ENCODE measurements around the gene TMEM33. TPM values are rescaled to one million over a fixed set of nuclear protein-coding genes. Genes with fewer than 3 reads are reported as not detected.

Gene TMEM33
- total and polyA plus RNA-seq, 2 of the 8 experiments (the other 6 are each of a cell fraction or from before 2014, with no cell fraction given): 72.5 to 94.4 TPM

DNA sequence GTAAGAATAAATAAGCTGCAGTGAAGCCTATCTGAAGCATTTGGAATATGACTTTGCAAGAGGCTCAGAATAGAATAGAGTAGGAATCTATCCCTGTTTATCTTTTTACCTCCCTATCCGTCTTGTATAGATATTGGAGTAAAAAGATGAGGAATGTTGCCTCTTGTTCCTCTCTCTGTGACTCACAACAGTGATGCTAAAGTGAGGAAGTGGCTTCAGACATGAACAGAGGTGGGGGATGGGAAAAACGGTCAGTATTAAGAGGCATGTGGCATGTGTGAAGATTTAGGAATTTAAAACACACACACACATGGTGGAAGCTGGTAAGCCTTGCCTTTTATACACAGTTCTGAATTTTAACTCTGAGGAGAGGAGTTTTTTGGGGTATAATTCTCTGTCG lies 42.5 kb downstream of the TMEM33 start:
- Histone ChIP-seq H3K36me3 (ENCODE audit: control insufficient read depth in 2 of 4, insufficient read depth in 4 of 4, low read length in 3 of 4) (no peaks in the 10 kb centered on the region), H2BK5ac (ENCODE audit: low read depth, low read length) (no peak overlapping the region), H3K27ac (ENCODE audit: low read depth, low read length) (no peak overlapping the region), H3K4ac (replicated peaks; ENCODE audit: insufficient read length, low read depth, low read length) (no peak overlapping the region), H3K23ac (ENCODE audit: insufficient read length) (no peak overlapping the region), H3K9ac (replicated peaks in 1 of 4; ENCODE audit: extremely low read depth in 1 of 4, low read depth in 3 of 4, low read length in 3 of 4) (0 out of 7 replicates have a peak overlapping the region, but pooled peaks of 1 of the 4 experiments have one; percentile 11), H3K27me3 (replicated peaks in 1 of 4; ENCODE audit: control insufficient read depth in 3 of 4, extremely low read depth in 1 of 4, insufficient read depth in 3 of 4, low read length in 3 of 4) (no peaks in the 10 kb centered on the region), H2BK15ac (ENCODE audit: low read length) (no peak overlapping the region), H2BK12ac (ENCODE audit: low read depth, low read length) (no peak overlapping the region), H2BK20ac (ENCODE audit: low read length) (no peak overlapping the region), H3K4me1 (replicated peaks in 1 of 4; ENCODE audit: control insufficient read depth in 3 of 4, insufficient read depth in 4 of 4, low read length in 3 of 4) (peaks cover 0 to 4% (median 2%) of the 10 kb centered on the region in 4 experiments; a peak in 3 of 7 replicates), H3K9me3 (ENCODE audit: insufficient read depth in 2 of 2, low read depth in 1 of 2, low read length in 1 of 2) (peaks cover 0 to 3% of the 10 kb centered on the region in 2 experiments; a peak in 1 of 4 replicates), H2BK120ac (replicated peaks; ENCODE audit: low read depth, low read length) (no peak overlapping the region), H4K91ac (replicated peaks; ENCODE audit: insufficient read length, low read length) (no peak overlapping the region), H3K79me1 (ENCODE audit: low read depth, low read length) (no peaks in the 10 kb centered on the region), H4K8ac (ENCODE audit: extremely low read depth, insufficient read depth, low read length) (no peak overlapping the region), H4K5ac (ENCODE audit: insufficient read length, low read depth, low read length) (no peak overlapping the region), H3K18ac (ENCODE audit: extremely low read depth, low read length) (no peak overlapping the region), H3K4me2 (ENCODE audit: insufficient read depth in 1 of 2, low read depth in 2 of 2, low read length in 2 of 2) (no peak overlapping the region), H2AK5ac (ENCODE audit: low read depth, low read length) (no peak overlapping the region), H2AFZ (ENCODE audit: low read length) (0 out of 2 replicates have a peak overlapping the region, but pooled peaks have one; percentile 40), H3K23me2 (ENCODE audit: low read depth, low read length) (no peaks in the 10 kb centered on the region), H4K20me1 (replicated peaks in 1 of 2; ENCODE audit: control insufficient read depth in 1 of 2, insufficient read depth in 2 of 2, low read length in 2 of 2) (no peaks in the 10 kb centered on the region), H3K14ac (ENCODE audit: insufficient read length) (no peak overlapping the region), H3K4me3 (ENCODE audit: extremely low read depth in 1 of 4, insufficient read depth in 2 of 4, low read depth in 3 of 4, low read length in 4 of 4) (no peak overlapping the region), H3K79me2 (ENCODE audit: control insufficient read depth in 1 of 2, insufficient read depth in 2 of 2, low read length in 2 of 2) (no peaks in the 10 kb centered on the region), H3K56ac (replicated peaks; ENCODE audit: insufficient read length, low read depth, low read length) (no peak overlapping the region)
- WGBS, 2 experiments (ENCODE audit: extremely low coverage in 1 of 2, insufficient coverage in 1 of 2, insufficient read length in 1 of 2, insufficient replicate concordance in 2 of 2, low coverage in 1 of 2, low lambda C conversion rate in 2 of 2, missing lambda C conversion rate in 1 of 2): 60% methylated on average over 3 of the region's 3 CpGs; no CpG with 5 or more reads in 1 of the 2 experiments
- ChIA-PET CTCF (ENCODE audit: partially characterized antibody) (interaction anchor here (0.6 to 2.2 kb wide), 3 partner anchors 11 to 447 kb away, joined by 3 to 15 read pairs (median 4); no protein-coding TSS in a partner anchor), POLR2A (ENCODE audit: partially characterized antibody) (interaction anchor here (1.7 to 3.4 kb wide), 2 partner anchors 11 to 13 kb away, joined by 5 to 17 read pairs; partner anchors contain the start of gene SLC30A9)
- FAIRE-seq (no peak), DNase-seq (ENCODE audit: low read depth in 1 of 2, low spot score in 2 of 2) (no peak)
- TF ChIP-seq, protein P1, sequence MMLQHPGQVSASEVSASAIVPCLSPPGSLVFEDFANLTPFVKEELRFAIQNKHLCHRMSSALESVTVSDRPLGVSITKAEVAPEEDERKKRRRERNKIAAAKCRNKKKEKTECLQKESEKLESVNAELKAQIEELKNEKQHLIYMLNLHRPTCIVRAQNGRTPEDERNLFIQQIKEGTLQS (IDR thresholded peaks at IDR 0.05; ENCODE audit: insufficient read depth, low read depth, low read length): no peak
- TF ChIP-seq, protein P2, sequence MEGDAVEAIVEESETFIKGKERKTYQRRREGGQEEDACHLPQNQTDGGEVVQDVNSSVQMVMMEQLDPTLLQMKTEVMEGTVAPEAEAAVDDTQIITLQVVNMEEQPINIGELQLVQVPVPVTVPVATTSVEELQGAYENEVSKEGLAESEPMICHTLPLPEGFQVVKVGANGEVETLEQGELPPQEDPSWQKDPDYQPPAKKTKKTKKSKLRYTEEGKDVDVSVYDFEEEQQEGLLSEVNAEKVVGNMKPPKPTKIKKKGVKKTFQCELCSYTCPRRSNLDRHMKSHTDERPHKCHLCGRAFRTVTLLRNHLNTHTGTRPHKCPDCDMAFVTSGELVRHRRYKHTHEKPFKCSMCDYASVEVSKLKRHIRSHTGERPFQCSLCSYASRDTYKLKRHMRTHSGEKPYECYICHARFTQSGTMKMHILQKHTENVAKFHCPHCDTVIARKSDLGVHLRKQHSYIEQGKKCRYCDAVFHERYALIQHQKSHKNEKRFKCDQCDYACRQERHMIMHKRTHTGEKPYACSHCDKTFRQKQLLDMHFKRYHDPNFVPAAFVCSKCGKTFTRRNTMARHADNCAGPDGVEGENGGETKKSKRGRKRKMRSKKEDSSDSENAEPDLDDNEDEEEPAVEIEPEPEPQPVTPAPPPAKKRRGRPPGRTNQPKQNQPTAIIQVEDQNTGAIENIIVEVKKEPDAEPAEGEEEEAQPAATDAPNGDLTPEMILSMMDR (IDR thresholded peaks at IDR 0.05; ENCODE audit: control extremely low read depth in 1 of 3, insufficient read depth in 1 of 3, low read depth in 1 of 3, low read length in 3 of 3): no peak
- TF ChIP-seq JUND (IDR thresholded peaks at IDR 0.05; ENCODE audit: low read length): no peak
- TF ChIP-seq, protein P3, sequence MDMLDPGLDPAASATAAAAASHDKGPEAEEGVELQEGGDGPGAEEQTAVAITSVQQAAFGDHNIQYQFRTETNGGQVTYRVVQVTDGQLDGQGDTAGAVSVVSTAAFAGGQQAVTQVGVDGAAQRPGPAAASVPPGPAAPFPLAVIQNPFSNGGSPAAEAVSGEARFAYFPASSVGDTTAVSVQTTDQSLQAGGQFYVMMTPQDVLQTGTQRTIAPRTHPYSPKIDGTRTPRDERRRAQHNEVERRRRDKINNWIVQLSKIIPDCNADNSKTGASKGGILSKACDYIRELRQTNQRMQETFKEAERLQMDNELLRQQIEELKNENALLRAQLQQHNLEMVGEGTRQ (IDR thresholded peaks at IDR 0.05; ENCODE audit: low read length): no peak
- no peak for TF ChIP-seq HDAC6 (IDR thresholded peaks at IDR 0.05; ENCODE audit: low read depth, low read length)
- no peak for TF ChIP-seq NRF1 (IDR thresholded peaks at IDR 0.05; ENCODE audit: low read depth, low read length)
- no peak for TF ChIP-seq CBX5 (IDR thresholded peaks at IDR 0.05; ENCODE audit: low read depth, low read length)
- TF ChIP-seq POLR2AphosphoS5 (IDR thresholded peaks at IDR 0.05; ENCODE audit: low read depth, low read length): no peak
- no peak for TF ChIP-seq TBP (IDR thresholded peaks at IDR 0.05; ENCODE audit: low read depth, low read length)
- no peak for TF ChIP-seq SRF (IDR thresholded peaks at IDR 0.05; ENCODE audit: low read depth, low read length)

Measured in H1 (cell line).